ENCODE measurements around the gene CPSF4L. TPM values are rescaled to one million over a fixed set of nuclear protein-coding genes. Genes with fewer than 3 reads are reported as not detected.

CPSF4L gene
- total and polyA plus RNA-seq, 2 of the 13 experiments (the other 11 are each of a cell fraction or from before 2014, with no cell fraction given), result 0.73 to 1.6 TPM

DNA sequence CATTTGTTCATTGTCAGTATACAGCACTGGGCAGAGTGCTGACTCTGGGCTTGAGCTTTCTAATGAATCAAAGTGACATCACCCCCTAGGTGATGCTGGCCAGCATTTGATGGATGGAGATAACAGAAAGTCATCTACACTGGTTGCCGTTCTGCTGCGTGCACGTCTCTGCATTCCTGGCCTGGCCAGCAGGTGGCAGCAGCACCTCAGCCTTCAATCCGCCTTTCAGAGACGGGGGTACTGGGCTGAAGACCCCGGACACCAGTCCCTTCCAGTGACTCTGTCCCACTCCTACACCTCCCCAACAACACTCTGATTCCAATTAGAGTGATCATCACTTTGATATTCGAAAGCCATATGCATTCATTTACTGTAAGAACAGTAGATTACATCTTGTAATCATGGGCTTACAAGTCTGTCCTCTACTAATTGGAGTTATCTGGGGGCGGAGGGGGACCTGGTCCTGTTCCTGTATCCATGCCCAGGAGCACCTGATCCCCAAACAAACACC, 6.0 kb downstream of the CPSF4L start (continued):
- TF ChIP-seq, protein P1, sequence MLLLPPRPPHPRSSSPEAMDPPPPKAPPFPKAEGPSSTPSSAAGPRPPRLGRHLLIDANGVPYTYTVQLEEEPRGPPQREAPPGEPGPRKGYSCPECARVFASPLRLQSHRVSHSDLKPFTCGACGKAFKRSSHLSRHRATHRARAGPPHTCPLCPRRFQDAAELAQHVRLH (CRISPR knock-in tag; IDR thresholded peaks at IDR 0.05; ENCODE audit: borderline replicate concordance, low read depth), result peak; percentile 70; the same call in 1 of the 2 replicates
- no peak for TF ChIP-seq U2AF2 (IDR thresholded peaks at IDR 0.05; ENCODE audit: low read depth, low read length)
- peak; percentile 66; the same call in 1 of the 2 replicates for TF ChIP-seq ZNF512B (CRISPR knock-in tag; IDR thresholded peaks at IDR 0.05; ENCODE audit: borderline replicate concordance)
- no peak for TF ChIP-seq ZHX2 (IDR thresholded peaks at IDR 0.05; ENCODE audit: low read depth)
- TF ChIP-seq ZHX2 (CRISPR knock-in tag; IDR thresholded peaks at IDR 0.05; ENCODE audit: borderline replicate concordance), result no peak
- TF ChIP-seq ARID5B (CRISPR knock-in tag; IDR thresholded peaks at IDR 0.05), result 0 out of 2 replicates have a peak, but pooled peaks have one; percentile 21
- TF ChIP-seq KDM1A (CRISPR knock-in tag; IDR thresholded peaks at IDR 0.05), result 0 out of 2 replicates have a peak, but pooled peaks have one; percentile 18
- 0 out of 2 replicates have a peak, but pooled peaks have one; percentile 34 for TF ChIP-seq ZNF274 (CRISPR knock-in tag; IDR thresholded peaks at IDR 0.05)
- TF ChIP-seq SYNCRIP (IDR thresholded peaks at IDR 0.05; ENCODE audit: insufficient read depth, low read depth, low read length), result no peak
- TF ChIP-seq STAG1 (CRISPR knock-in tag; IDR thresholded peaks at IDR 0.05), result peak; percentile 100
- TF ChIP-seq ZNF709 (CRISPR knock-in tag; IDR thresholded peaks at IDR 0.05), result no peak
- no peak for TF ChIP-seq ZNF354B (CRISPR knock-in tag; IDR thresholded peaks at IDR 0.05)
- no peak for TF ChIP-seq PAF1 (CRISPR knock-in tag; IDR thresholded peaks at IDR 0.05)
- TF ChIP-seq ZMAT3 (CRISPR knock-in tag; conservative IDR thresholded peaks at IDR 0.05), result no peak
- TF ChIP-seq ZBTB7A (CRISPR knock-in tag; IDR thresholded peaks at IDR 0.05), result peak; percentile 94
- TF ChIP-seq ARNTL (CRISPR knock-in tag; IDR thresholded peaks at IDR 0.05), result no peak
- TF ChIP-seq FOXA3 (CRISPR knock-in tag; IDR thresholded peaks at IDR 0.05), result 0 out of 2 replicates have a peak, but pooled peaks have one; percentile 37
- TF ChIP-seq ZSCAN30 (CRISPR knock-in tag; IDR thresholded peaks at IDR 0.05), result peak; percentile 86; the same call in 1 of the 2 replicates

Data from HepG2 (cell line).